MG63 (cell line): ENCODE measurements around the gene DNAJC1. TPM values are rescaled to one million over a fixed set of nuclear protein-coding genes. Genes with fewer than 3 reads are reported as not detected.
"Not testable (repeated sequence)": the region's sequence is repeated elsewhere in the genome, so short reads cannot be mapped to it uniquely, and the experiment has no call there.

Experiments used
- DNase-seq: peaks from one replicate; pipeline ENCODE4 v3.0.0-alpha.2; 2020
- H3K27me3 ChIP-seq: fragments of 250-450 bp; sonication (Bioruptor Pico); 2 replicates; pipeline ENCODE4 v1.5.1; 2020; ENCODE audit warnings: mild to moderate bottlenecking, moderate library complexity
- H3K36me3 ChIP-seq: fragments of 250-450 bp; sonication (Bioruptor Pico); 2 replicates; pipeline ENCODE4 v1.5.1; 2020; ENCODE audit warnings: mild to moderate bottlenecking, moderate library complexity
- H3K4me3 ChIP-seq: fragments of 250-450 bp; sonication (Bioruptor Pico); 2 replicates; pipeline ENCODE4 v1.5.1; 2020; ENCODE audit warnings: mild to moderate bottlenecking, moderate library complexity
- H3K9me3 ChIP-seq: fragments of 250-450 bp; sonication (Bioruptor Pico); 2 replicates; pipeline ENCODE4 v1.5.1; 2020; ENCODE audit warnings: mild to moderate bottlenecking, moderate library complexity
- total RNA-seq: library from RNA; depleted of rRNA; stranded (reverse); fragments of >200 nt; shearing (Covaris generic); gene quantifications from 2 replicates; pipeline ENCODE4 v1.2.3, GENCODE V29; 2014; ENCODE audit warnings: low replicate concordance

DNAJC1 gene
- total RNA-seq, 1 experiment from 2014 or later = 19.2 TPM

DNA sequence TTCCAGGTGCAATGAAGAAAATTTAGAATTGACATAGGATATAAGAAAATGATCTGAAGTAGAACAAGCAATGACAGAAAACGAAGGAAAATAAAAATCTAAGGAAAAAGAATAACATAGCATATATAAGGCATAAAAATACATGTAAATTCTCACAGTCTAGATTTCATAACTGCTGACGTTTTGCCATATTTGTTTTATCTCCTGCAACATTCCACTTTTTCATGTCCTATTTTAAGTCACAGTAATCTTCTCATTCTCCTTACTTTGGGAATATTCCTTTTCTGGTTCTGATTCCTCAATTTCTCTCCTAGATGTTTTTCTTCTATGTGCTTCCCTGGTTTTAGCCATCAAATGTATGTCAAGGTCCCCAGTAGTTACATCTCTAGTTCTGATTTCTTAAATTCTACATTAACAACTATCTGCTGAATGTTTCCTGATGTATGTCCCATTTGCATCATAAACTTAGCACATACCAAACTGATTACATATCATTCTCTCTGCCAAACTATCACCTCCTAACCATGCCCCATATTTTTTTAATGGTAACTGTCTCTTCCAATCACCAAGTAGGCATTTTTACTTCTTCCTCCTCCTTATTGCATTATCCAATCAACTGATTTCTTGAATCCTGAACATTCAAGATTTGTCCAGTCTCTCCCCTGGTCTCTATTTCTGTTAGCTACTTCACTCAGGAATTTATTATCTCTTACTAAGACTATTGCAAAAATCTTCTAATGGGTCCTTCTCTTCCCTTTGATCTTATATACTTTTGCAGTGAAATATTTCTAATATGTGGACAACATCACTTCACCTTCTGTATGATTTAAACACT lies 171.3 kb downstream of the DNAJC1 start:
- DNase-seq = no peak
- Histone ChIP-seq H3K27me3 (no peaks in the 10 kb centered on the region), H3K36me3 (no peaks in the 10 kb centered on the region; the same call in 1 of the 2 replicates), H3K4me3 (no peak overlapping the region), H3K9me3 (peaks cover 20% of the 10 kb centered on the region)

DNA sequence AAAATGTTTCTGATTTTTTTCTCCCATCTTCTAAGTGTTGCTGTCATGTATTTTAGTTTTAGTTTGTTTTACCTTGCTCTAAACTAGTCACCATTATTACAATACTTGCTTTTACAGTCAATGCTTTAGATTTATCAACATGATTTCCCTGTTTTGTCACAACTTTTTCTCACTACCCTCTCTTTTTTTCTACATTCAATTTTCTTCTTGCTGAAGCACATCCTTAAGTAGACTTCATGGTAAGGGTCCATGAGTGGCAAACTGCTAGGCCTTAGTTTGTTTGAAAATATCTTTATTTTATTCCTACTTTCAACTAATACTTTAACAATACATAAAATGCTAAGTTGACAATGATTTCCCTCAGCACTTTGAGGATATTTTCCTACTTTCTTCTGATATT lies 173.5 kb downstream of the DNAJC1 start:
- H3K9me3 ChIP-seq = peaks cover 26% of the 10 kb centered on the region
- no peak overlapping the region for H3K4me3 ChIP-seq
- no peak for DNase-seq
- no peaks in the 10 kb centered on the region for H3K27me3 ChIP-seq
- H3K36me3 ChIP-seq = no peaks in the 10 kb centered on the region; the same call in 1 of the 2 replicates

DNA sequence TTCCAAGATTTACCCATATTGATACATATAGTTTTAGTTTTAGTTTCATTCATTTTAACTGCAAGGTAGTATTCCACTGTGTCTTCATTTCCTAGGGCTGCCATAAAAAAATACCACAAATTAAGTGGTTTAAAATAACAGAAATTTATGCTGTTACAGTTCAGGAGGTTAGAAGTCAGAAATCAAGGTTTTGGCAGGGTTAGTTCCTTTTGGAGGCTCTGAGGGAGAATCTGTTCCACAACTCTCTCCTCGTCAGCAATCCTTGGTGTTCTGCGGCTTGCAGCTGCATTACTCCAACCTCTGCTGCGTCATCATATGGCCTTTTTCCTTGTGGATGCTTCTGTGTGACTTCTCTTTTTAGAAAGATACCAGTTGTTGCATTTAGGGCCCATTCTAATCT lies 176.2 kb downstream of the DNAJC1 start:
- H3K9me3 ChIP-seq = peaks cover 20% of the 10 kb centered on the region
- no peak for DNase-seq
- no peaks in the 10 kb centered on the region; the same call in 1 of the 2 replicates for H3K36me3 ChIP-seq
- H3K4me3 ChIP-seq = no peak overlapping the region
- H3K27me3 ChIP-seq = no peaks in the 10 kb centered on the region

DNA sequence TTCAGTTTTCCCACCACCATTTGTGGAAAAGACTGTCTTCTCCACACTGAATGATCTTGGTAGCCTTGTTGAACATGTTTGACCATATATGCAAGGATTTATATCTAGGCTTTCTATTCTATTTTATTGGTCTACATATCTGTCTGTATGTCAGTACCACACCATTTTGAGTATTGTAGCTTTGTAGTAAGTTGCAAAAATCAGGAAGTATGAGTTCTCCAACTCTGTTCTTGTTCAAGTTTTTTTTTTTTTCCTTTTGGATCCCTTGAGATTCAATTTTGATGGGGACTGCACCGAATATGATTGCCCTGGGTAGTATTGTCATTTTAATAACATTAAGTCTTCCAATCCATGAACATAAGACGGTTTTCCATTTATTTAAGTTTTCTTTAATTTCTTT lies 176.8 kb downstream of the DNAJC1 start:
- Histone ChIP-seq H3K36me3 (no peaks in the 10 kb centered on the region; the same call in 1 of the 2 replicates), H3K9me3 (peaks cover 15% of the 10 kb centered on the region), H3K27me3 (no peaks in the 10 kb centered on the region), H3K4me3 (no peak overlapping the region)
- DNase-seq = no peak

DNA sequence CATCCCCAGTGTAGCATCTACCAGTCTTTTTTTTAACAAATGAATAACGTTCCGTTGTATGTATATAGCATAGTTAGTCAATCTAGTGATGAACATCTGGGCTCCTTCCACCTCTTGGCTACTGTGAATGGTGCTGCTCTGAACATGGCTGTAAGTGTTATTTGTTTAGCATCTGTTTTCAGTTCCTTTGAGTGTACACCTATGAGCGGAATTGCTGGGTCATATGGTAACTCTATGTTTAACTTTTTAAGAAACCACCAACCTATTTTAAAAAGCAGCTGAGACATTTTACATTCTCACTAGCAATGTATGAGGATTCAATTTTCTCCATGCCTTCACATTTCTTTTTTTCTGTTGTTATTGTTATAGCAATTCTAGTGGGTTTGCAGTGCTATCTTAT lies 178.2 kb downstream of the DNAJC1 start:
- Histone ChIP-seq H3K27me3 (no peaks in the 10 kb centered on the region), H3K36me3 (no peaks in the 10 kb centered on the region; the same call in 1 of the 2 replicates), H3K9me3 (peaks cover 15% of the 10 kb centered on the region), H3K4me3 (no peak overlapping the region)
- DNase-seq = no peak

DNA sequence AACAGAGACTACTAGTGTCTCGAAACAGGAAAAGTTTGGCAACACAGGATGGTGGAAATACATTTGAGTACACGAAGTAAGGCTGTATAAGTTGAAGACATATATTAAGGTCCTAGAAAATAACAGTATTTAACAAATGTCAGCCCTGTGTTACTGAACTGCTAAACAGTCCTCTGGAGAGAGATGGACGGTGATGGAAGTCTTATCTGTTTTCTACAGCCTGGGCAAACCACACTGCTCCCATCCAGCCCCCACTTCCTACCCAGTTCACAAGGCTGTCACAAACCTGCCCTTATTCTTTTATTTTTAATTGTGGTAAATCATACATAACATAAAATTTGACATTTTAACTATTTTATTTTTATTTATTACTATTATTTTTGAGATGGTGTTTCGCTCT lies 179.1 kb downstream of the DNAJC1 start:
- DNase-seq = no peak
- no peak overlapping the region for H3K4me3 ChIP-seq
- no peaks in the 10 kb centered on the region for H3K36me3 ChIP-seq
- H3K9me3 ChIP-seq = peaks cover 8% of the 10 kb centered on the region
- no peaks in the 10 kb centered on the region for H3K27me3 ChIP-seq

DNA sequence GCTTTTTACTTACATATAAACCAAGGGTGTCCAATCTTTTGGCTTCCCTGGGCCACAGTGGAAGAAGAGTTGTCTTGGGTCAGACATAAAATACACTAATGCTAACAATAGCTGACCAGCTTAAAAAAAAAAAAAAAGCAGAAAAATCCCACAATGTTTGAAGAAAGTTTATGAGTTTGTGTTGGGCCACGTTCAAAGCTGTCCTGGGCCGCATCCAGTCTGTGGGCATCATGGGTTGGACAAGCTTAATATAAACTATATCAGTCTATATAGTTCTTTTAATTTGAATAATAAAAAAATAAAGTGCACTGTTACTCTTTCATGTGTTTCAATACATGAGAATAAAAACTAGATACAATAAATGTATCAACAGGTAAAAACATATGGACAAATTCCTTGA lies 179.9 kb downstream of the DNAJC1 start:
- Histone ChIP-seq H3K9me3 (peaks cover 8% of the 10 kb centered on the region), H3K4me3 (no peak overlapping the region), H3K27me3 (no peaks in the 10 kb centered on the region), H3K36me3 (no peaks in the 10 kb centered on the region)
- peak; percentile 25 for DNase-seq

DNA sequence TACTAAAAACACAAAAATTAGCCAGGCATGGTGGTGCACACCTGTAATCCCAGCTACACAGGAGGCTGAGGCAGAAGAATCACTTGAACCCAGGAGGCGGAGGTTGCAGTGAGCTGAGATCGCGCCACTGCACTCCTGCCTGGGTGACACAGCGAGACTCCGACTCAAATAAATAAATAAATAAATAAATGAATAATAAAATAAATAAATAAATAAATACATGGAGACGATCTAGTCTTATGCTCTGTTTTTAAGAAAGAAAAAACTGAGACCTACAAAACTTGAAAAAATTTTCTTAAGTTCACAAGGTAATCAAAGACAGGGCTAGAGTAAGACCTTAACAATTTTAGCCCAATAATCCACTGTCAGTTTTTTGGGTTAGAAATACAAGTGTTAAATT lies 181.3 kb downstream of the DNAJC1 start:
- DNase-seq, H3K9me3 ChIP-seq, H3K36me3 ChIP-seq, H3K27me3 ChIP-seq, H3K4me3 ChIP-seq: not testable (repeated sequence)

DNA sequence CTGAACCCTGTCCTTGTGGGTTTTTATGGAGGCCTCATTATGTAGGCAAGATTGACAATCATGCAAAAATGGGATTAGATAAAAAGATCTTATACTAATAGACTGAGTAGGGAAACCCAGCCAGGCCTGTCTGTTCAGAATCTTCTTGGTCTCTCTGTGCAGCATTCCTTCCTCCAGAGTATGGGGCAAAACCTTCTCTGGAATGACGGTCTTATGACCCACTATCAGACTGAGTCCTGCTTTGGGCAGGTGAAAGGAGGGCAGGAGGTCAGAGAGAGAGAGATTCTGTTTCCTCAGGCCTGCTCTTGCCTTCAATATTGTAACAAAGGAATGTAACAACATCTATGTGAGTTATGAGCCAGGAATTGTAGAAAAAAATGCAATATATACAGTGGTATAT lies 182.6 kb downstream of the DNAJC1 start:
- Histone ChIP-seq H3K36me3 (no peaks in the 10 kb centered on the region), H3K4me3 (no peak overlapping the region), H3K9me3 (no peaks in the 10 kb centered on the region), H3K27me3 (no peaks in the 10 kb centered on the region)
- DNase-seq = no peak

DNA sequence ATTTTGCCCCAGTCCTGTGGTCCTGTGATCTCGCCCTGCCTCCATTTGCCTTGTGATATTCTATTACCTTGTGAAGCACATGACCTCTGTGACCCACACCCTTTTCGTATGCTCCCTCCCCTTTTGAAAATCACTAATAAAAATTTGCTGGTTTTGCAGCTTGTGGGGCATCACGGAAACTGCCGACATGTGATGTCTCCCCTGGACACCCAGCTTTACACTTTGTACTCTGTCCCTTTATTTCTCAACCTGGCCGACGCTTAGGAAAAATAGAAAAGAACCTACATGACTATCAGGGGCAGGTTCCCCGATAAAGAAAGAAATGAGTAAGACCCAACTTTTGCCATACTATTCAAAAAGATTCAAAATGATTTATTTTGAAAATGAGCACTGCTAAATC lies 185.1 kb downstream of the DNAJC1 start:
- H3K27me3 ChIP-seq, H3K36me3 ChIP-seq, H3K4me3 ChIP-seq, DNase-seq, H3K9me3 ChIP-seq: not testable (repeated sequence)

DNA sequence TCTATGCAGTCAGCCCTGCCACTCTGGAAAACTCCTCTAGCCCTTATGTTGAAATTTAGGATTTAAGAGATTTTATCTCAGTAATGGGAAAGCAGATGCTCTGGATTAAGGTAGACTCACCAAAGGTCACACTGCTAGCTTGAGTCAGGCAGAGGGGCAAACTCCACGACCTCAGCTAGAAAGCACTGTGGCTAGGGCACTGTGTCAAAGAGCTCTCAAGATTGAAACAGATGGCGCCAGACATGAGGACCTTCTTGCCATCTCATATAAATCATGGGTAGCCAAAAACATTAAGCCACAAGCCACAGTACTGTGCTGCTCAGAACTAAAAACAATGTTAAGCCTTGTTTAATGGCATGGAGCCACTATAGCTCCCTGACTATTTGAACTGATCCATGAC lies 188.7 kb downstream of the DNAJC1 start:
- H3K9me3 ChIP-seq = no peaks in the 10 kb centered on the region
- H3K36me3 ChIP-seq = no peaks in the 10 kb centered on the region
- no peak for DNase-seq
- no peak overlapping the region for H3K4me3 ChIP-seq
- no peaks in the 10 kb centered on the region for H3K27me3 ChIP-seq

DNA sequence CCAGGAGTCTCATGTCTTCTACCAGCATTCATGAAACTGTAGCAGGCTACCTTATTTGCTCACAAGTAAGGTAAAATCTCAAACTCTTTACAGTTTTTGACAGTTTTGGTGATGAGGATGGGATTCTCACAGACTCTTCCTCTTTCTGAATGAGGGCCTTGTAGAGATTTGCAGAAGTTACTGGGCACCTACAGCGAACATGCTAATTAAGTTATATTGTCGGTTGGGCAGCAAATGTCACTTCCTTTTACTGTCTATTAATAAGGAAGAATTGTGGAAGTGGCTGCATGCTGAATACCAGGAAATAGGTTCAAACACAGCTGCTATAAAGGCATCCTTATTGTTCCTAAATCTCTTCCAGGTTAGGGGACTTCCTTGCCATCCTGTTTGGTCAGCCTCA lies 189.6 kb downstream of the DNAJC1 start:
- no peak overlapping the region for H3K4me3 ChIP-seq
- no peaks in the 10 kb centered on the region for H3K27me3 ChIP-seq
- no peaks in the 10 kb centered on the region for H3K9me3 ChIP-seq
- H3K36me3 ChIP-seq = no peaks in the 10 kb centered on the region
- no peak for DNase-seq

DNA sequence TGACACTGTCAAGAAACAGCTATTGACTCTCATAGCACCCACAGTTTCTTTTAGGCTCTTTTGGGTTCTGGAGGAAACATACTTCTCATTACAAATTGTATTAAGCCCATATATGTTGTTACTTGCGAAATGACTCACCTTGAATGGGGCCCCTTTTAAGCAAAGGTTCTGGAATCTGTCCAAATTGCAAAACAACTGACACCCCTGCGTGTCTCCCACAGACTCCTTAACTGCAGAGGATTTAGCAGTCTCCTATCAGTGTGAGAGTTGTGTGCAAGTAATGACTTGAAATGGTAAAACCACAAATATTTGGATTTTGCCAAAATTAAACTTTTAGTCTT lies 192.3 kb downstream of the DNAJC1 start:
- H3K27me3 ChIP-seq = no peaks in the 10 kb centered on the region
- DNase-seq = no peak
- H3K9me3 ChIP-seq = no peaks in the 10 kb centered on the region
- H3K4me3 ChIP-seq = no peak overlapping the region
- no peaks in the 10 kb centered on the region for H3K36me3 ChIP-seq

DNA sequence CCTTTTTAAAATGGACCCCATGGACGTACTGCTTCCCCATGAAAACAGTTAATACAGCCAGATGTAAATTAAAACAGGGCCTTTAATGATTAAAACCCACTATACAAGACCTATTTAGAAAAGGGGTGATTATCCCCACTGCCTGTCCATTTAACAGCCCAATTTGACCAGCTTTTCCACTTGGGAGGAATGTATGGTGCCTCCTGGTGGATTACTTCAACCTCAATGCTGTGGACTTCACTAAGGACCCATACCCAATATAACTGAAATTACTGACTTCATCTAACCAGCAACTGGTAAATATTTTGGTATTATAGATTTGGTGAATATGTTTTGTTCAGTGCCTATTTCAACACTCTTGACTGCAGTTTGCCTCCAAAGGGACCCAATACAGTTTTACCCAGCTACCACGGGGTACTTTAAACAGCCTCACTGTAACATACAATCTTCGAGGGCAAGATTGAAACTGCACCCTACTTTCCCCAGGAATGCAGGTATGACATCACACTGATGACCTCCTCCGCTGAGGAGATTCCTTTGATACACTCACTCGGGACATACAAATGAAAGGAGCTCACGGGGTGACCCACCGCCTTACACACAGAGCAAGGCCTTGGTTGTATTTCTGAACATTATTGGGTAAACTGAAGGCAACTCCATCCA lies 192.8 kb downstream of the DNAJC1 start:
- Histone ChIP-seq H3K9me3 (no peaks in the 10 kb centered on the region), H3K27me3 (no peaks in the 10 kb centered on the region), H3K36me3 (no peaks in the 10 kb centered on the region), H3K4me3 (no peak overlapping the region)
- DNase-seq = no peak

DNA sequence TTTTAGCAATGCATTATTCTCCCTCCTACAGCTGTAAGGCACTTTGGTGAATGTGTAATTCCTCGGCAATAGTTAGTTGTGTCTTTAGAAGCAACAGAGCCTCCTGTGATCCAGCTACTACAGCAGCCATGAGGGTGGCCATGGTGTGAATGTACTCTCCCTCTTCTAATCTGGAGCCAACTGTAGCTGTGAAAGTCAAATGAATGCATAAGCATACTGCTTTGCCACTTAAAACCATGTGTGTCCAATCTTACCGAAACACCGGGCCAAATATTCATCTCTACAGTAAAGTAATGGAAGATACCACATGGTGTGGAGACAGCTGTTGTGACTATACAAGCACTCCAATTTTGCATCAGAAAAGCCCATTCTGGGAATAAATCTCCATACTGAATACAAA lies 195.0 kb downstream of the DNAJC1 start:
- Histone ChIP-seq H3K27me3 (no peaks in the 10 kb centered on the region), H3K9me3 (no peaks in the 10 kb centered on the region), H3K36me3 (no peaks in the 10 kb centered on the region), H3K4me3 (no peak overlapping the region)
- no peak for DNase-seq

DNA sequence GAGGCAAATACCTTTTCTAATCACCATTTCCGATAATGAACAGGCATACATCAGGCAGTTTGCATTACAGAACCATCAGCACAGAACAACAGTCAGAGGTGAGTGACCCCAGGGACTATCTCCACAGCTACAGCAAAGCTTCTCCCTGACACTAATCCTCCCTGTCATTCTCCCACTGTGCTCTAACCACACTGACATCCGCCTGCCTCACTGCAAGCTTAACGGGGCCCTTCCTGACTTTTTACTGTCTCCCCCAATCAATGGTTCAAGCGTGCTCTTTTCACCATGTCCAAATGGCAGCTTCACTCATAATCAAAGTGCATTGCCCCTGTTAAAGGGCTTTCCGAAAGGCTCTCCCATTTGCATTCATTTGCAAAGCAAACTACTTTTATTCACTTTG lies 196.3 kb downstream of the DNAJC1 start:
- Histone ChIP-seq H3K36me3 (no peaks in the 10 kb centered on the region), H3K4me3 (no peak overlapping the region), H3K9me3 (no peaks in the 10 kb centered on the region), H3K27me3 (no peaks in the 10 kb centered on the region)
- DNase-seq = no peak

DNA sequence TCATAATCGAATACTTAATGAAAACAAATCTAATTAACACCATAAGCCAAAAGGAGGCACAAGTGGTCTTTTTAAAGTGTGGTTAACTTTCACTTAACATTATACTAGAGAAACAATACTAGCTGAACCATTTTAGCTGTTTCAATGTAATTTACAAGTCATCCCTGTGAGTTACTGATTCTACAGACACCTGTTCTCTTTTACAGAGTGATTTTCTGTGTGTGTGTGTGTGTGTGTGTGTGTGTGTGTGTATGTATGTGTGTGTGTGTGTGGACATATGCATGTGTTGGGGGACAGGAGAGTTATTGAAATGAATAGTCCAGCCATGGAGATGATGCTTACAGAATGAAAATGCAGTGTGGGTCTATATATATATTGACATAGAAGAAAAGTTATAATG lies 200.2 kb downstream of the DNAJC1 start:
- H3K4me3 ChIP-seq = no peak overlapping the region
- H3K27me3 ChIP-seq = no peaks in the 10 kb centered on the region
- DNase-seq = no peak

DNA sequence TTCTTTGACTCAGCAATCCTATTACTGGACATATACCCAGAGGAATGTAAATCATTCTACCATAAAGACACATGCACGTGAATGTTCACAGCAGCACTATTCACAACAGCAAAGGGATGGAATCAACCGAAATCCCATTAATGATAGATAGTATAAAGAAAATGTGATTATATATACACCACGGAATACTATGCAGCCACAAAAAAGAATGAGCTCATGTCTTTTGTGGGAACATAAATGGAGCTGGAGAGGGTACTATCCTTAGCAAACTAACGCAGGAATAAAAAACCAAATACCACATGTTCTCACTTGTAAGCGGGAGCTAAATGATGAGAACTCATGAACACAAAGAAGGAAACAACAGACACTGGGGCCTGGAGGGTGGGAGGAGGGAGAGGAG lies 201.9 kb downstream of the DNAJC1 start:
- H3K9me3 ChIP-seq = no peaks in the 10 kb centered on the region; the same call in 1 of the 2 replicates
- no peak for DNase-seq
- no peaks in the 10 kb centered on the region for H3K27me3 ChIP-seq
- no peak overlapping the region for H3K4me3 ChIP-seq
- H3K36me3 ChIP-seq = no peaks in the 10 kb centered on the region

More for the DNA sequence above, 200.2 kb downstream of the DNAJC1 start:
- Histone ChIP-seq H3K9me3 (no peaks in the 10 kb centered on the region; the same call in 1 of the 2 replicates), H3K36me3 (no peaks in the 10 kb centered on the region)
